ENCODE results near the gene TBCK.

DNA sequence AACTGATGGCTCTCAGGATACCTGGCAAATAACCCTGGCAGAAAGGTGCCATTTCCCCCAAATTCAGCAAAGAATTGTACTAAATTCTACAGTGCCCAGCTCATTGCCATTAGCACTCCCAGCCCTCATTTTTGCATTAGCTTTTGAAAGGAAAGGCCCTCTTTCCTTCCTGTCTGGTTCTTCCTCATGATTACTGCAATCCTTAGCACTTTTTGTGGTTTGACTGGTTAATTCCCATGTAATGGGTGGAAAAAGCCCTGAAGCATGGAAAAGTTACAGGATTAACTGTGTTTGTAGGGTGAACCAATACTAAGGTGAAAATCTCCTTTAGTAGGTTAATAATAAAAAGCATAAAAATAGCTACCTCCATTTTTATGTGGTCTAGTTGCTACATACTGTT, 281.3 kb downstream of the TBCK start:
- TF ChIP-seq, protein P1, sequence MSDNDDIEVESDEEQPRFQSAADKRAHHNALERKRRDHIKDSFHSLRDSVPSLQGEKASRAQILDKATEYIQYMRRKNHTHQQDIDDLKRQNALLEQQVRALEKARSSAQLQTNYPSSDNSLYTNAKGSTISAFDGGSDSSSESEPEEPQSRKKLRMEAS (IDR thresholded peaks at IDR 0.05): no peak
- no peak for TF ChIP-seq TEAD4 (IDR thresholded peaks at IDR 0.05)
- no peak for TF ChIP-seq TAF1 (IDR thresholded peaks at IDR 0.05; ENCODE audit: low read depth)
- no peak for TF ChIP-seq ZBTB7A (IDR thresholded peaks at IDR 0.05; ENCODE audit: low read depth)
- TF ChIP-seq CREB1 (IDR thresholded peaks at IDR 0.05; ENCODE audit: low read depth): no peak
- TF ChIP-seq, protein P2, sequence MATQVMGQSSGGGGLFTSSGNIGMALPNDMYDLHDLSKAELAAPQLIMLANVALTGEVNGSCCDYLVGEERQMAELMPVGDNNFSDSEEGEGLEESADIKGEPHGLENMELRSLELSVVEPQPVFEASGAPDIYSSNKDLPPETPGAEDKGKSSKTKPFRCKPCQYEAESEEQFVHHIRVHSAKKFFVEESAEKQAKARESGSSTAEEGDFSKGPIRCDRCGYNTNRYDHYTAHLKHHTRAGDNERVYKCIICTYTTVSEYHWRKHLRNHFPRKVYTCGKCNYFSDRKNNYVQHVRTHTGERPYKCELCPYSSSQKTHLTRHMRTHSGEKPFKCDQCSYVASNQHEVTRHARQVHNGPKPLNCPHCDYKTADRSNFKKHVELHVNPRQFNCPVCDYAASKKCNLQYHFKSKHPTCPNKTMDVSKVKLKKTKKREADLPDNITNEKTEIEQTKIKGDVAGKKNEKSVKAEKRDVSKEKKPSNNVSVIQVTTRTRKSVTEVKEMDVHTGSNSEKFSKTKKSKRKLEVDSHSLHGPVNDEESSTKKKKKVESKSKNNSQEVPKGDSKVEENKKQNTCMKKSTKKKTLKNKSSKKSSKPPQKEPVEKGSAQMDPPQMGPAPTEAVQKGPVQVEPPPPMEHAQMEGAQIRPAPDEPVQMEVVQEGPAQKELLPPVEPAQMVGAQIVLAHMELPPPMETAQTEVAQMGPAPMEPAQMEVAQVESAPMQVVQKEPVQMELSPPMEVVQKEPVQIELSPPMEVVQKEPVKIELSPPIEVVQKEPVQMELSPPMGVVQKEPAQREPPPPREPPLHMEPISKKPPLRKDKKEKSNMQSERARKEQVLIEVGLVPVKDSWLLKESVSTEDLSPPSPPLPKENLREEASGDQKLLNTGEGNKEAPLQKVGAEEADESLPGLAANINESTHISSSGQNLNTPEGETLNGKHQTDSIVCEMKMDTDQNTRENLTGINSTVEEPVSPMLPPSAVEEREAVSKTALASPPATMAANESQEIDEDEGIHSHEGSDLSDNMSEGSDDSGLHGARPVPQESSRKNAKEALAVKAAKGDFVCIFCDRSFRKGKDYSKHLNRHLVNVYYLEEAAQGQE (IDR thresholded peaks at IDR 0.05; ENCODE audit: low read depth): no peak
- TF ChIP-seq TCF12 (IDR thresholded peaks at IDR 0.05; ENCODE audit: low read depth): no peak
- TF ChIP-seq EP300 (IDR thresholded peaks at IDR 0.05; ENCODE audit: borderline replicate concordance): no peak

All from Ishikawa (cell line).